GM20431 (cell line): ENCODE measurements around the gene TBXA2R.

Source experiments
- in situ Hi-C: fragments of 300-500 bp; cut with MseI, MboI; formaldehyde crosslinking; loops from one replicate; pipeline ENCODE4 v1.15.0; 2020; ENCODE audit warnings: low sequenced_read_pairs; ENCODE audit not compliant: unreplicated experiment

The TBXA2R gene

GRCh38 chr19:3563709-3564524, 42.8 kb downstream of the TBXA2R start:
- in situ Hi-C loops: no loop called here

GRCh38 chr19:3557461-3558248, 49.0 kb downstream of the TBXA2R start, which contains the start of gene MFSD12:
MFSD12 (minus strand) TSS chr19:3557586; CDS start chr19:3557403, 183 bp downstream.
- in situ Hi-C loops: no loop called here

GRCh38 chr19:3556978-3557460, 49.7 kb downstream of the TBXA2R start:
- in situ Hi-C loops: no loop called here

GRCh38 chr19:3556423-3556977, 50.2 kb downstream of the TBXA2R start:
- in situ Hi-C loops: no loop called here

GRCh38 chr19:3555653-3556422, 50.8 kb downstream of the TBXA2R start:
- in situ Hi-C loops: no loop called here

- in situ Hi-C loops: no loop called here
These were observed 52.2 kb downstream of the TBXA2R start for GRCh38 chr19:3554254-3555083.

GRCh38 chr19:3551792-3552095, 54.9 kb downstream of the TBXA2R start:
- in situ Hi-C loops: no loop called here

- in situ Hi-C loops: no loop called here
These were observed 55.5 kb downstream of the TBXA2R start for GRCh38 chr19:3550947-3551791.

- in situ Hi-C loops: no loop called here
These were observed 56.9 kb downstream of the TBXA2R start for GRCh38 chr19:3549816-3550215.

GRCh38 chr19:3548606-3549005, 58.1 kb downstream of the TBXA2R start:
- in situ Hi-C loops: no loop called here

- in situ Hi-C loops: no loop called here
These were observed 58.9 kb downstream of the TBXA2R start for GRCh38 chr19:3547767-3548282.

GRCh38 chr19:3547301-3547731, 59.4 kb downstream of the TBXA2R start:
- in situ Hi-C loops: no loop called here

GRCh38 chr19:3546119-3546518, 60.6 kb downstream of the TBXA2R start:
- in situ Hi-C loops: no loop called here

GRCh38 chr19:3545669-3546034, 61.0 kb downstream of the TBXA2R start:
- in situ Hi-C loops: no loop called here

- in situ Hi-C loops: no loop called here
These were observed 61.7 kb downstream of the TBXA2R start for GRCh38 chr19:3544742-3545668.
